WERI-Rb-1 (cell line): ENCODE results near the gene GJA4.

Experiments
- DNase-seq: peaks from one replicate; pipeline ENCODE4 v3.0.0-alpha.2; 2020
- H3K27ac ChIP-seq: fragments of 250-450 bp; sonication (Bioruptor Pico); 2 replicates; pipeline ENCODE4 v1.5.1; 2020; ENCODE audit warnings: mild to moderate bottlenecking, moderate library complexity
- H3K27me3 ChIP-seq: fragments of 250-450 bp; sonication (Bioruptor Pico); 2 replicates; pipeline ENCODE4 v1.5.1; 2021; ENCODE audit warnings: mild to moderate bottlenecking, low read depth, moderate library complexity; ENCODE audit not compliant: insufficient read depth, severe bottlenecking
- H3K36me3 ChIP-seq: fragments of 250-450 bp; sonication (Bioruptor Pico); 2 replicates; pipeline ENCODE4 v1.5.1; 2020; ENCODE audit warnings: mild to moderate bottlenecking, moderate library complexity
- H3K4me3 ChIP-seq: 2 replicates; pipeline ENCODE4 v1.5.1; 2011; ENCODE audit warnings: low read depth, mild to moderate bottlenecking, control low read depth, low read length
- H3K9me3 ChIP-seq: fragments of 250-450 bp; sonication (Bioruptor Pico); 2 replicates; pipeline ENCODE4 v1.5.1; 2021; ENCODE audit warnings: mild to moderate bottlenecking, moderate library complexity; ENCODE audit not compliant: severe bottlenecking
- TF ChIP-seq, protein P1 (sequence below): IDR thresholded peaks from 2 replicates; pipeline ENCODE4 v1.5.1; 2011; ENCODE audit warnings: low read depth, mild to moderate bottlenecking, control low read depth, inconsistent platforms, low read length

GJA4 gene

DNA sequence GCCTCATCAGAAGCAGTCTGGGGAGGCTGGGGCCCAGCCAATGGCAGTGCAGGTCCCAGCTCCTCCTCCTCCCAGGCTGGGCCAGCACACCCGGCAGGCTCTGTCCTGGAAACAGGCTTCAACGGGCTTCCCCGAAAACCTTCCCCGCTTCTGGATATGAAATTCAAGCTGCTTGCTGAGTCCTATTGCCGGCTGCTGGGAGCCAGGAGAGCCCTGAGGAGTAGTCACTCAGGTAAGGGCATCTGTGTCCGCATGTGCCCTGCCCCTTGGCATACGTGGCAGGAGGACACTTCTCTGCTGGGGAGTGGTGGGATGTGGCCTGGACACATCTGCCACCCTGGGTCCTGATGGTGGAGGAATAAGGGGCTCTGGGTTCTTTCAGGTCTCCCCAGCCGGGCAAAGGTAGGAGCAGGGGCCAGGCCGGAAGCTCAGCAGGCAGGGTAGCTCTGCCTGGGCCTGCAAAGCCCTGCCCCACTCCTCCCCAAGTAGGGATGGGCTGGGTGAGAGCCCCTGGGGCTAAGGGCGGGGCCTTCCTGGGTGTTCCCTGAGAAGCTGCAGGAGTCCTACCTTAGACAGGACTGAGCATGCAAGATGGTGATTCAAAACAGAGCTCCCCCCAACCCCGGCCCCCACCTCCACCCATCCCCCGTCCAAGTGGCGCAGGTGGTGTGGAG, 37.7 kb upstream of the GJA4 start, which contains the start of gene GJB5:
Gene GJB5, plus strand, starts transcription at position 84 of the 674 bp plus-strand sequence. CDS start 2,284 bp downstream, outside the sequence.
- no peaks in the 10 kb centered on the region for H3K9me3 ChIP-seq
- no peak within 1 kb of the TSS for H3K4me3 ChIP-seq
- peaks cover 84% of the 10 kb centered on the region for H3K27me3 ChIP-seq
- no peak for DNase-seq
- H3K36me3 ChIP-seq, result no peaks in the 10 kb centered on the region
- TF ChIP-seq, protein P1, sequence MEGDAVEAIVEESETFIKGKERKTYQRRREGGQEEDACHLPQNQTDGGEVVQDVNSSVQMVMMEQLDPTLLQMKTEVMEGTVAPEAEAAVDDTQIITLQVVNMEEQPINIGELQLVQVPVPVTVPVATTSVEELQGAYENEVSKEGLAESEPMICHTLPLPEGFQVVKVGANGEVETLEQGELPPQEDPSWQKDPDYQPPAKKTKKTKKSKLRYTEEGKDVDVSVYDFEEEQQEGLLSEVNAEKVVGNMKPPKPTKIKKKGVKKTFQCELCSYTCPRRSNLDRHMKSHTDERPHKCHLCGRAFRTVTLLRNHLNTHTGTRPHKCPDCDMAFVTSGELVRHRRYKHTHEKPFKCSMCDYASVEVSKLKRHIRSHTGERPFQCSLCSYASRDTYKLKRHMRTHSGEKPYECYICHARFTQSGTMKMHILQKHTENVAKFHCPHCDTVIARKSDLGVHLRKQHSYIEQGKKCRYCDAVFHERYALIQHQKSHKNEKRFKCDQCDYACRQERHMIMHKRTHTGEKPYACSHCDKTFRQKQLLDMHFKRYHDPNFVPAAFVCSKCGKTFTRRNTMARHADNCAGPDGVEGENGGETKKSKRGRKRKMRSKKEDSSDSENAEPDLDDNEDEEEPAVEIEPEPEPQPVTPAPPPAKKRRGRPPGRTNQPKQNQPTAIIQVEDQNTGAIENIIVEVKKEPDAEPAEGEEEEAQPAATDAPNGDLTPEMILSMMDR, result no peak
- no peak within 1 kb of the TSS for H3K27ac ChIP-seq

DNA sequence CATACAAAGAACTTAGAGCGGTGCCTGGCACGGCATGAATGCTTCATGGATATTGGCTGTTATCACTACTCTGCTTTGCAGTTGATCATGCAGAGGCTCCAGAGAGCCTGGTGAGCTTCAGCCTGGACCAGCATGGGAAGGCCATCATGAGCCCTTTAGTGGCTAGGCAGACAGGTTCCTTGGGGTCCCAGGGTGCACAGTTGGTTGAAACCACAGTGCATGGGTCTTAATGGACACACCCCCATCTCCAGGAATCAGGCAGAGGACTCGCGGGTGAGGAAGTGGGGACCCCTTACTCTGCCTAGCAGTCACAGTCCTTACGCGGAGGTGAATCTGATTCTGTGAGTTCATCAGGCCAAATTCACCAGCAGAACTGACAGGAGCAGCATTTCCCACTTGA, 36.8 kb upstream of the GJA4 start:
- Histone ChIP-seq H3K9me3 (no peaks in the 10 kb centered on the region), H3K36me3 (no peaks in the 10 kb centered on the region), H3K27me3 (peaks cover 84% of the 10 kb centered on the region), H3K27ac (no peak overlapping the region), H3K4me3 (no peak overlapping the region)
- no peak for DNase-seq
- TF ChIP-seq, protein P1, result no peak

DNA sequence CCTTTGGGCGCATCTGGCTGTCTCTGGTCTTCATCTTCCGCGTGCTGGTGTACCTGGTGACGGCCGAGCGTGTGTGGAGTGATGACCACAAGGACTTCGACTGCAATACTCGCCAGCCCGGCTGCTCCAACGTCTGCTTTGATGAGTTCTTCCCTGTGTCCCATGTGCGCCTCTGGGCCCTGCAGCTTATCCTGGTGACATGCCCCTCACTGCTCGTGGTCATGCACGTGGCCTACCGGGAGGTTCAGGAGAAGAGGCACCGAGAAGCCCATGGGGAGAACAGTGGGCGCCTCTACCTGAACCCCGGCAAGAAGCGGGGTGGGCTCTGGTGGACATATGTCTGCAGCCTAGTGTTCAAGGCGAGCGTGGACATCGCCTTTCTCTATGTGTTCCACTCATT, 35.4 kb upstream of the GJA4 start:
- no peak for DNase-seq
- Histone ChIP-seq H3K9me3 (no peaks in the 10 kb centered on the region), H3K27ac (no peak overlapping the region), H3K27me3 (peaks cover 86% of the 10 kb centered on the region), H3K4me3 (no peak overlapping the region), H3K36me3 (no peaks in the 10 kb centered on the region)
- TF ChIP-seq, protein P1, result no peak

DNA sequence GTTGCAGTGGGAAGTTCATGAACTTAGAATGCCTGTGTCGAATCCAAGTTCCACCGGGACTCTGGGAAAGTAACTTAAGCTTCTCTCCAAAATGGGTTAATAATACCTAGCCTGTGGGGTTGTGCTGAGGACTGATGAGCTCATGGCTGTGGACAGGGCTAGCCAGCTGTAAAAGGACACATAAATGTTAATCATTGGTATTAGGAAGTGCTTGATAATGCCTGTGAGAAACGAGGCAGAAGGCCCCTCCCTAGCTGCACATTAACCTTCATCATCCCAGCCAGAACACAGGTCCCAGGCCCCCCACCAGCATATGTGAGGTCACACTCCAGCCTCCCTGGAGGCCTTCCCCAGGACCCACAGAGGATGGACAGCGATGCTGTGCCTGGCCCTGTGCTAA, 34.0 kb upstream of the GJA4 start:
- H3K4me3 ChIP-seq, result no peak overlapping the region
- no peak overlapping the region for H3K27ac ChIP-seq
- H3K9me3 ChIP-seq, result no peaks in the 10 kb centered on the region
- H3K36me3 ChIP-seq, result no peaks in the 10 kb centered on the region
- TF ChIP-seq, protein P1, result no peak
- no peak for DNase-seq
- peaks cover 90% of the 10 kb centered on the region for H3K27me3 ChIP-seq

DNA sequence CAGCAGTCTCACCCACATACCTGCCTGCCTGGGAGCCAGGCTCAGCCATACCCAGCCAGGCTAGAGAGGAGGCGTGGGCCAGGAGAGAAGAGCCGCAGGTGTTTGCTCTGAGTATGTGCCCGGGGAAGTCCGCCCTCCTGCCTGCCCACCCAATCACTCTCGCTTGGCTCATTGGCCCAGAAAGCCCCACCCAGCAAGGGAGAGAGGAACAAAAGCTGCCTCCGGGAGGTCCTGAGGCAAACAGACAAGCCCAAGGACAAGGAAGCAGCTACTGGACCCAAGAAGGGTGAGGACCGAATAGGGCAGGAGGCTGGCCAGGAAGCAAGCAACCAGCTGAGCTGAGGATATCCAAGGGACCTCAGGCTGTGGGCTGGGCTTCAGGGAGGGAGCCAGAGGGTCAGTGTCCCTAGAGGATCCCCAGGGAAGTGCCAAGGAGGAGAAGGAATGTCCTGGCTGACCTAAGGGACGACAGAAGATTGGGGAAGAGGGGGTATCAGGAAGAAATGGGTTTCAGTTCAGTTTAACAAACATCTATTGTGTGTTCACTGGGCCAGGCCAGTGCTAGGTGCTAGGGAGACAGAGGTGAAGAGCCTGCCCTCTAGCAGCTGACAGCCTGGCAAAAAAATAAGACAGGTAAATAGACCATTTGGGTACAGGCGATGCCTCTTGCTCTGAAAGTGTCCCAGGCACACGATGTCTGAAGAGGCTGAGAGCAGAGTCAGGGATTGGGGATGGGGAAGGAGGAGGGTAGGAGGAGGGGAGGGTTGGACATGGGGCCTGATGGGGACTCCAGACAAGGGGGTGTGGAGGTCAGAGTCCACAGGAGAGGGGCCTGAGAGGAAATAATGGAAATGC, 33.1 kb upstream of the GJA4 start, which contains the start of gene GJB4:
Gene GJB4, plus strand, starts transcription at position 238 of the 855 bp plus-strand sequence. CDS start 1,515 bp downstream, outside the sequence.
- Histone ChIP-seq H3K27me3 (peaks cover 86% of the 10 kb centered on the region), H3K9me3 (no peaks in the 10 kb centered on the region), H3K27ac (no peak within 1 kb of the TSS), H3K36me3 (no peaks in the 10 kb centered on the region), H3K4me3 (no peak within 1 kb of the TSS)
- no peak for DNase-seq
- TF ChIP-seq, protein P1, result no peak
